ENCODE measurements around the gene NIT1.
"Not testable (repeated sequence)": the region's sequence is repeated elsewhere in the genome, so short reads cannot be mapped to it uniquely, and the experiment has no call there.

Gene NIT1

GRCh38 chr1:161113915-161114314, 4.0 kb upstream of the NIT1 start:
- H3K4me1 ChIP-seq (ENCODE audit: control insufficient read depth, insufficient read depth, low read length), result peaks cover 2% of the 10 kb centered on the region; the same call in 1 of the 2 replicates
- no peaks in the 10 kb centered on the region for H3K27me3 ChIP-seq (ENCODE audit: control insufficient read depth, insufficient read depth, low read length)
- DNase-seq (ENCODE audit: low read depth, low spot score), result no peak
- no peak overlapping the region for H3K4me3 ChIP-seq (ENCODE audit: low read length)
- no CpG with 5 or more reads among the region's 1 CpG for WGBS (ENCODE audit: insufficient coverage, insufficient read length)
- H3K9me3 ChIP-seq (ENCODE audit: control insufficient read depth, insufficient read depth, low read length), result no peaks in the 10 kb centered on the region
- peaks cover 2% of the 10 kb centered on the region; the same call in 1 of the 2 replicates for H3K36me3 ChIP-seq (ENCODE audit: control insufficient read depth, insufficient read depth, low read length)
- no peak overlapping the region for H3K27ac ChIP-seq (ENCODE audit: low read length)

GRCh38 chr1:161114556-161114955, 3.3 kb upstream of the NIT1 start:
- H3K9me3 ChIP-seq (ENCODE audit: control insufficient read depth, insufficient read depth, low read length), result no peaks in the 10 kb centered on the region
- peaks cover 6% of the 10 kb centered on the region; the same call in 1 of the 2 replicates for H3K4me1 ChIP-seq (ENCODE audit: control insufficient read depth, insufficient read depth, low read length)
- H3K27me3 ChIP-seq (ENCODE audit: control insufficient read depth, insufficient read depth, low read length), result no peaks in the 10 kb centered on the region
- no peak overlapping the region for H3K27ac ChIP-seq (ENCODE audit: low read length)
- no peak for DNase-seq (ENCODE audit: low read depth, low spot score)
- WGBS (ENCODE audit: insufficient coverage, insufficient read length), result no CpG with 5 or more reads among the region's 2 CpGs
- H3K36me3 ChIP-seq (ENCODE audit: control insufficient read depth, insufficient read depth, low read length), result peaks cover 1% of the 10 kb centered on the region; the same call in 1 of the 2 replicates
- H3K4me3 ChIP-seq (ENCODE audit: low read length), result no peak overlapping the region

- no peaks in the 10 kb centered on the region for H3K27me3 ChIP-seq (ENCODE audit: control insufficient read depth, insufficient read depth, low read length)
- no peak for DNase-seq (ENCODE audit: low read depth, low spot score)
- no peak overlapping the region for H3K4me3 ChIP-seq (ENCODE audit: low read length)
- H3K4me1 ChIP-seq (ENCODE audit: control insufficient read depth, insufficient read depth, low read length), result peaks cover 6% of the 10 kb centered on the region; the same call in 1 of the 2 replicates
- no peak overlapping the region for H3K27ac ChIP-seq (ENCODE audit: low read length)
- no peaks in the 10 kb centered on the region for H3K9me3 ChIP-seq (ENCODE audit: control insufficient read depth, insufficient read depth, low read length)
- peaks cover 3% of the 10 kb centered on the region; the same call in 1 of the 2 replicates for H3K36me3 ChIP-seq (ENCODE audit: control insufficient read depth, insufficient read depth, low read length)
- no CpG with 5 or more reads among the region's 12 CpGs for WGBS (ENCODE audit: insufficient coverage, insufficient read length)
Measured at GRCh38 chr1:161115132-161115711, 2.7 kb upstream of the NIT1 start.

GRCh38 chr1:161115961-161116360, 1.9 kb upstream of the NIT1 start:
- not testable (repeated sequence) for DNase-seq (ENCODE audit: low read depth, low spot score); H3K27me3 ChIP-seq (ENCODE audit: control insufficient read depth, insufficient read depth, low read length); H3K27ac ChIP-seq (ENCODE audit: low read length); H3K4me3 ChIP-seq (ENCODE audit: low read length); H3K36me3 ChIP-seq (ENCODE audit: control insufficient read depth, insufficient read depth, low read length); H3K9me3 ChIP-seq (ENCODE audit: control insufficient read depth, insufficient read depth, low read length); H3K4me1 ChIP-seq (ENCODE audit: control insufficient read depth, insufficient read depth, low read length)
- no CpG with 5 or more reads among the region's 6 CpGs for WGBS (ENCODE audit: insufficient coverage, insufficient read length)

GRCh38 chr1:161119092-161119903, 1.4 kb downstream of the NIT1 start:
- Histone ChIP-seq H3K36me3 (ENCODE audit: control insufficient read depth, insufficient read depth, low read length) (peaks cover 29% of the 10 kb centered on the region), H3K9me3 (ENCODE audit: control insufficient read depth, insufficient read depth, low read length) (no peaks in the 10 kb centered on the region), H3K4me3 (ENCODE audit: low read length) (no peak overlapping the region; the same call in 1 of the 2 replicates), H3K4me1 (ENCODE audit: control insufficient read depth, insufficient read depth, low read length) (peaks cover 6% of the 10 kb centered on the region; the same call in 1 of the 2 replicates), H3K27ac (ENCODE audit: low read length) (no peak overlapping the region), H3K27me3 (ENCODE audit: control insufficient read depth, insufficient read depth, low read length) (no peaks in the 10 kb centered on the region)
- no peak for DNase-seq (ENCODE audit: low read depth, low spot score)
- no CpG with 5 or more reads among the region's 10 CpGs for WGBS (ENCODE audit: insufficient coverage, insufficient read length)

- Histone ChIP-seq H3K27me3 (ENCODE audit: control insufficient read depth, insufficient read depth, low read length) (no peaks in the 10 kb centered on the region), H3K4me1 (ENCODE audit: control insufficient read depth, insufficient read depth, low read length) (peaks cover 6% of the 10 kb centered on the region; the same call in 1 of the 2 replicates), H3K27ac (ENCODE audit: low read length) (no peak overlapping the region), H3K4me3 (ENCODE audit: low read length) (no peak overlapping the region), H3K9me3 (ENCODE audit: control insufficient read depth, insufficient read depth, low read length) (no peaks in the 10 kb centered on the region), H3K36me3 (ENCODE audit: control insufficient read depth, insufficient read depth, low read length) (peaks cover 30% of the 10 kb centered on the region)
- DNase-seq (ENCODE audit: low read depth, low spot score), result no peak
- WGBS (ENCODE audit: insufficient coverage, insufficient read length), result no CpG with 5 or more reads among the region's 3 CpGs
Measured at GRCh38 chr1:161121042-161121650, 3.2 kb downstream of the NIT1 start.

- no CpG with 5 or more reads among the region's 4 CpGs for WGBS (ENCODE audit: insufficient coverage, insufficient read length)
Measured at GRCh38 chr1:161121834-161122233, 3.9 kb downstream of the NIT1 start.

GRCh38 chr1:161122967-161123366, 5.1 kb downstream of the NIT1 start:
- Histone ChIP-seq H3K4me1 (ENCODE audit: control insufficient read depth, insufficient read depth, low read length) (peaks cover 6% of the 10 kb centered on the region; the same call in 1 of the 2 replicates), H3K27ac (ENCODE audit: low read length) (no peak overlapping the region), H3K4me3 (ENCODE audit: low read length) (no peak overlapping the region), H3K9me3 (ENCODE audit: control insufficient read depth, insufficient read depth, low read length) (no peaks in the 10 kb centered on the region), H3K36me3 (ENCODE audit: control insufficient read depth, insufficient read depth, low read length) (peaks cover 32% of the 10 kb centered on the region), H3K27me3 (ENCODE audit: control insufficient read depth, insufficient read depth, low read length) (no peaks in the 10 kb centered on the region)
- no CpG with 5 or more reads among the region's 6 CpGs for WGBS (ENCODE audit: insufficient coverage, insufficient read length)
- no peak for DNase-seq (ENCODE audit: low read depth, low spot score)

More at GRCh38 chr1:161121834-161122233, 3.9 kb downstream of the NIT1 start:
- Histone ChIP-seq H3K27ac (ENCODE audit: low read length) (no peak overlapping the region), H3K9me3 (ENCODE audit: control insufficient read depth, insufficient read depth, low read length) (no peaks in the 10 kb centered on the region), H3K27me3 (ENCODE audit: control insufficient read depth, insufficient read depth, low read length) (no peaks in the 10 kb centered on the region), H3K4me1 (ENCODE audit: control insufficient read depth, insufficient read depth, low read length) (peaks cover 6% of the 10 kb centered on the region; the same call in 1 of the 2 replicates), H3K36me3 (ENCODE audit: control insufficient read depth, insufficient read depth, low read length) (peaks cover 30% of the 10 kb centered on the region), H3K4me3 (ENCODE audit: low read length) (no peak overlapping the region)
- no peak for DNase-seq (ENCODE audit: low read depth, low spot score)

- no peak for DNase-seq (ENCODE audit: low read depth, low spot score)
- Histone ChIP-seq H3K36me3 (ENCODE audit: control insufficient read depth, insufficient read depth, low read length) (peaks cover 17% of the 10 kb centered on the region; the same call in 1 of the 2 replicates), H3K9me3 (ENCODE audit: control insufficient read depth, insufficient read depth, low read length) (no peaks in the 10 kb centered on the region), H3K27ac (ENCODE audit: low read length) (no peak overlapping the region), H3K27me3 (ENCODE audit: control insufficient read depth, insufficient read depth, low read length) (no peaks in the 10 kb centered on the region), H3K4me3 (ENCODE audit: low read length) (no peak overlapping the region), H3K4me1 (ENCODE audit: control insufficient read depth, insufficient read depth, low read length) (no peaks in the 10 kb centered on the region)
- no CpG with 5 or more reads among the region's 2 CpGs for WGBS (ENCODE audit: insufficient coverage, insufficient read length)
Measured at GRCh38 chr1:161127649-161128048, 9.7 kb downstream of the NIT1 start.

- Histone ChIP-seq H3K27ac (ENCODE audit: low read length) (no peak overlapping the region), H3K36me3 (ENCODE audit: control insufficient read depth, insufficient read depth, low read length) (peaks cover 10% of the 10 kb centered on the region; the same call in 1 of the 2 replicates), H3K27me3 (ENCODE audit: control insufficient read depth, insufficient read depth, low read length) (no peaks in the 10 kb centered on the region), H3K4me3 (ENCODE audit: low read length) (no peak overlapping the region), H3K4me1 (ENCODE audit: control insufficient read depth, insufficient read depth, low read length) (no peaks in the 10 kb centered on the region), H3K9me3 (ENCODE audit: control insufficient read depth, insufficient read depth, low read length) (no peaks in the 10 kb centered on the region)
- DNase-seq (ENCODE audit: low read depth, low spot score), result no peak
- WGBS (ENCODE audit: insufficient coverage, insufficient read length), result no CpG with 5 or more reads among the region's 4 CpGs
Measured at GRCh38 chr1:161128591-161129420, 10.9 kb downstream of the NIT1 start.

Data from iPS DF 6.9 (cell line).